BLaER1 treated with 17β-estradiol and CSF1 and Interleukin-3, amounts not matched to agents 10 nM and 100 nM (cell line): ENCODE data around the gene SLC13A1.

ENCODE experiments used
- H3K27ac ChIP-seq, 11 experiments: shearing (Covaris generic); formaldehyde crosslinking; 2 replicates each; pipeline ENCODE4 v1.8.1; 2022
- H3K27me3 ChIP-seq, 11 experiments: shearing (Covaris generic); formaldehyde crosslinking; 2 replicates each; pipeline ENCODE4 v1.8.1; 2022
- H3K36me3 ChIP-seq, 11 experiments: shearing (Covaris generic); formaldehyde crosslinking; 2 replicates each; pipeline ENCODE4 v1.8.1; 2022
- H3K4me1 ChIP-seq, 10 experiments: shearing (Covaris generic); formaldehyde crosslinking; 2 replicates each; pipeline ENCODE4 v1.8.1; 2022
- H3K4me2 ChIP-seq, 11 experiments: shearing (Covaris generic); formaldehyde crosslinking; 2 replicates each; pipeline ENCODE4 v1.8.1; 2022
- H3K4me3 ChIP-seq, 10 experiments: shearing (Covaris generic); formaldehyde crosslinking; 2 replicates each; pipeline ENCODE4 v1.8.1; 2022
- H3K9ac ChIP-seq, 11 experiments: shearing (Covaris generic); formaldehyde crosslinking; 2 replicates each; pipeline ENCODE4 v1.8.1; 2022
- H3K9me3 ChIP-seq, 11 experiments: shearing (Covaris generic); formaldehyde crosslinking; replicated peaks in 1 of 11; 2 replicates each; pipeline ENCODE4 v1.8.1; 2022
- H4K20me1 ChIP-seq, 11 experiments: shearing (Covaris generic); formaldehyde crosslinking; 2 replicates each; pipeline ENCODE4 v1.8.1; 2022
- Cebpa-rat ChIP-seq, 11 experiments: shearing (Covaris generic); IDR thresholded peaks; 2 replicates each; pipeline ENCODE4 v1.8.1; 2022

The SLC13A1 gene

GRCh38 chr7:123198668-123199652, 809 bp downstream of the SLC13A1 start:
- Histone ChIP-seq H3K9ac (no peak overlapping the region), H4K20me1 (no peaks in the 10 kb centered on the region), H3K4me3 (no peak overlapping the region), H3K4me2 (no peak overlapping the region), H3K27me3 (no peaks in the 10 kb centered on the region), H3K36me3 (no peaks in the 10 kb centered on the region), H3K4me1 (no peaks in the 10 kb centered on the region), H3K27ac (no peak overlapping the region), H3K9me3 (no peaks in the 10 kb centered on the region)
- TF ChIP-seq Cebpa-rat (IDR thresholded peaks at IDR 0.05) = no peak

DNA sequence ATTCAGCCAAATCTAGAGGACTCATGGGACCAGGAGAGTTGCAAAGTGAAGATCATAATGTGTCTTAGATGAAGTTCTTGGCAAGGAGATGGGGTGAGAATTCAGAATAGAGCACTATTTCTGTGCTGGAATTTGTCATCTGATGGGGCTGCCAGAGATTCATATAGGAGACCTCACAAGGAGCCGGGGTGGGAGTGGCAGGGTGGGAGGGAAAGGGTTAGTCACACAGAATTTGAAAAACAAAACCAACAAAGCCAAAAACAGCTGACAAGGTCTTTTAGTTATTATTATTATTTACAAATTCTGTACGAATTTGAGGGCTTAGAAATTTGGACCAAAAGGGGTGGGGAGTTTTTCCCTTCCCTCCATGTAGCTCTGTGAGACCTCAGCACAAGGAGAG, 1.7 kb downstream of the SLC13A1 start:
- no peaks in the 10 kb centered on the region for H4K20me1 ChIP-seq
- no peaks in the 10 kb centered on the region for H3K4me1 ChIP-seq
- H3K27ac ChIP-seq = no peak overlapping the region
- H3K4me2 ChIP-seq = no peak overlapping the region
- no peak overlapping the region for H3K4me3 ChIP-seq
- H3K36me3 ChIP-seq = no peaks in the 10 kb centered on the region
- no peak overlapping the region for H3K9ac ChIP-seq
- no peaks in the 10 kb centered on the region for H3K27me3 ChIP-seq
- H3K9me3 ChIP-seq = no peaks in the 10 kb centered on the region
- no peak for TF ChIP-seq Cebpa-rat (IDR thresholded peaks at IDR 0.05)

DNA sequence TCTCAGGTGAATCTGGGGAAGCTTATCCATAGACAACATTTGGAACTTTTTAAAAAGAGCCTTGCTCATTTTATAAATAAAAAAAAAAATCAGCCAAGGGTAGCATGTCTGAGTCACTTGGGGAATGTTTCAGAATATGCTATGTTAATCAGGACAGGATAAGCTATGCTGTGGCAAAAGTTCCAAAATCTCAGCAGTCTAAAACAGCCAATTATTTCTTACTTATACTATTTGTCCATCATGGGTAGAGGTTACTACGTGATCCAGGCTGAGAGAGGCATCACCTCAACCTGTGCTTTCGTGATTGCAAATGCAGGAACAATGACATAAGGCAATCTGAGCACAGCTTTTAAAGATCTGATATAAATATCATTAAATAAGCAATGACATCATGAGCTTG, 6.5 kb downstream of the SLC13A1 start:
- no peaks in the 10 kb centered on the region for H3K36me3 ChIP-seq

DNA sequence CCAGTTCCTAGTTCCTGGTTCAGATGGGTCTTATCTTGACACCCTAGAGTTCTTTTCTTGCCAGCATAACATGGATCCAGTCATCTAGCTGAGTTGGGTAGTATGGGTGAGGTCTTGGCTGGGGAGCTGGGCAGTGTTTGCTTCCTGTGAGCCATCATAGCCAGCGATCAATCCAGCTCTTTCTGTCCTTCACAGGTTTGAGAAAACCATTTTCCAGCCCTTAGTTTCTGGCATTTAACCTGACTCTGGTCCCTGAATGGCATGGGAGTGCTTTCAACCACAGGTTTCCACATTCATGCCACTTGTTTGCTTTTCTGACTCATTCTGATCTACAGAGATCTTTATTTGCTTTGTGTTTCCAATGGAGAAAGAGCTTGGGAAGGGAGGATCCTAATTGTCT, 8.6 kb downstream of the SLC13A1 start:
- no peak overlapping the region for H3K9ac ChIP-seq

More for the DNA sequence above, 6.5 kb downstream of the SLC13A1 start:
- Histone ChIP-seq H3K4me1 (peaks cover 0 to 7% (median 0%) of the 10 kb centered on the region in 10 experiments; a peak in 3 of 20 replicates), H3K4me3 (no peak overlapping the region), H3K9ac (no peak overlapping the region), H3K27me3 (no peaks in the 10 kb centered on the region), H4K20me1 (no peaks in the 10 kb centered on the region), H3K4me2 (no peak overlapping the region), H3K27ac (no peak overlapping the region), H3K9me3 (peaks cover 0 to under 1% (median 0%) of the 10 kb centered on the region in 11 experiments; a peak in 2 of 22 replicates)
- TF ChIP-seq Cebpa-rat (IDR thresholded peaks at IDR 0.05) = no peak

DNA sequence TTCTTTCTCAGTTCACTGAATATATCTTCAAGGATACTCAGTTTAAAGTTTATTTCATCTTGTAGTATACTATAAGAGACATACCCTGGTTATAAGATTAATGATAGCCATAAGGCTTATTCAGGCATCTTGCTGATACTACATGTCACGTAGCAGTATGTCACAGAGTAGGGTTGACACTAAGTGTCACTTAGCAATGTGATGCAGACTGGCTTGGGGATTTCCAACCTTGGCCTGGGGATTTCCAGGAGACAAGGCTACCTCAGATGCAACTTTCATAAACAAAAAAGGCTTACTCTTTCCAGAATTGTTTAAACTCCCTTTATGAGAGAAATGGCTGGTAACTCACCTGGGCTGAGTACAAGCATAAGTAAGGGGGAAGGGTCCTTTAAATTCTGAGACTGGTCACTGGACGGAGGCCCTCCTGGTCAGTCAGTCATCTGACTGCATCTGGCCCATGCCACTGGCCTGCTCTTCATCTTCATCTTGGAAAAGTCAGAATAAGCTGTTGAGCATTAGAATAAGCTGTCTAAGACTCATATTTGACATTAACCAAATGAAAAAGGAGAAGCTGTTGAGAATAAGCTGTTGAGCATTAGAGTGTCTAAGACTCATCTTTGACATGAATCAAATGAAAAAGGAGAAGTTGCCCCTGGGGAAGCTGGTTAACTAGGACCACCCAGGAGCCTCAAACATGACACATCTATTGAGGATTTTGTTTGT, 9.5 kb downstream of the SLC13A1 start:
- Histone ChIP-seq H3K4me2 (peak overlapping the region in 2 of 11 experiments; percentile 21 to 27; a peak in 2 of 22 replicates), H3K4me3 (no peak overlapping the region), H3K4me1 (peaks cover 0 to 7% (median 0%) of the 10 kb centered on the region in 10 experiments; a peak in 3 of 20 replicates), H3K9ac (no peak overlapping the region), H3K36me3 (no peaks in the 10 kb centered on the region), H3K27me3 (no peaks in the 10 kb centered on the region), H3K27ac (peak overlapping the region in 1 of 11 experiments; percentile 34; a peak in 1 of 22 replicates), H3K9me3 (peaks cover 0 to 12% (median 4%) of the 10 kb centered on the region in 11 experiments; a peak in 8 of 22 replicates), H4K20me1 (no peaks in the 10 kb centered on the region)
- no peak for TF ChIP-seq Cebpa-rat (IDR thresholded peaks at IDR 0.05)

More for the DNA sequence above, 8.6 kb downstream of the SLC13A1 start:
- Histone ChIP-seq H3K9me3 (peaks cover 0 to 7% (median 0%) of the 10 kb centered on the region in 11 experiments; a peak in 3 of 22 replicates), H3K27ac (peak overlapping the region in 1 of 11 experiments; percentile 34; a peak in 1 of 22 replicates), H3K4me1 (peaks cover 0 to 7% (median 0%) of the 10 kb centered on the region in 10 experiments; a peak in 3 of 20 replicates), H3K4me3 (no peak overlapping the region), H3K4me2 (no peak overlapping the region), H3K36me3 (no peaks in the 10 kb centered on the region), H4K20me1 (no peaks in the 10 kb centered on the region), H3K27me3 (no peaks in the 10 kb centered on the region)
- no peak for TF ChIP-seq Cebpa-rat (IDR thresholded peaks at IDR 0.05)

- no peak for TF ChIP-seq Cebpa-rat (IDR thresholded peaks at IDR 0.05)
- Histone ChIP-seq H3K36me3 (no peaks in the 10 kb centered on the region), H3K9me3 (peaks cover 0 to 13% (median 4%) of the 10 kb centered on the region in 11 experiments; a peak in 8 of 22 replicates), H3K4me2 (no peak overlapping the region), H3K27ac (no peak overlapping the region), H3K4me3 (no peak overlapping the region), H3K27me3 (no peaks in the 10 kb centered on the region), H3K4me1 (peaks cover 0 to 7% (median 0%) of the 10 kb centered on the region in 10 experiments; a peak in 3 of 20 replicates), H3K9ac (no peak overlapping the region), H4K20me1 (no peaks in the 10 kb centered on the region)
These were observed 14.0 kb downstream of the SLC13A1 start for GRCh38 chr7:123185756-123186155.

GRCh38 chr7:123184271-123184670, 15.5 kb downstream of the SLC13A1 start:
- Histone ChIP-seq H3K9ac (no peak overlapping the region), H3K4me1 (no peaks in the 10 kb centered on the region), H3K4me3 (no peak overlapping the region), H3K4me2 (no peak overlapping the region), H4K20me1 (no peaks in the 10 kb centered on the region), H3K27ac (no peak overlapping the region), H3K27me3 (no peaks in the 10 kb centered on the region), H3K36me3 (no peaks in the 10 kb centered on the region), H3K9me3 (peaks cover 0 to 13% (median 4%) of the 10 kb centered on the region in 11 experiments; a peak in 8 of 22 replicates)
- TF ChIP-seq Cebpa-rat (IDR thresholded peaks at IDR 0.05) = no peak

DNA sequence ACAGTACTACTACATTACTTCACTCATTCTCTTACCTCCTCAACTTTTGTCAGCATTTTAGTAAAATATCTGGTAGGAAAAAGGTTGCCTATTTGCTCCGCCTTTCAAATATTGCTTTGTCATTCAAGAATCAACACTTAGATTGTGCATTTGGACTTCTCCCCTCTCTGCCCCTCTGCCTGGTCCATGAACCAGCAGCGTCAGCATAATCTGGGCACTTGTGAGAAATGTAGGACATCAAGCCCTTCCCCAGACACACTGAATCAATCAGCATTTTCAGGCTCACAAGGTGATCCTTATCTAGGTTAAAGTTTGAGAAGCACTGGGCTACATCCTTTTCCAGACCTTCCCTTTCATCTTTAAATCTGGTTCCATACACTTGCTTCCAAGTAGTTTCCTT, 16.3 kb downstream of the SLC13A1 start:
- H3K4me3 ChIP-seq = no peak overlapping the region
- H3K27ac ChIP-seq = no peak overlapping the region
- peaks cover 0 to 13% (median 4%) of the 10 kb centered on the region in 11 experiments; a peak in 8 of 22 replicates for H3K9me3 ChIP-seq
- no peaks in the 10 kb centered on the region for H4K20me1 ChIP-seq
- H3K4me2 ChIP-seq = no peak overlapping the region
- no peaks in the 10 kb centered on the region for H3K4me1 ChIP-seq
- H3K36me3 ChIP-seq = no peaks in the 10 kb centered on the region
- no peak overlapping the region for H3K9ac ChIP-seq
- TF ChIP-seq Cebpa-rat (IDR thresholded peaks at IDR 0.05) = no peak
- no peaks in the 10 kb centered on the region for H3K27me3 ChIP-seq

- Histone ChIP-seq H3K4me2 (no peak overlapping the region), H3K9me3 (no peaks in the 10 kb centered on the region), H3K9ac (no peak overlapping the region), H3K4me1 (no peaks in the 10 kb centered on the region), H3K27me3 (no peaks in the 10 kb centered on the region), H3K36me3 (no peaks in the 10 kb centered on the region), H4K20me1 (no peaks in the 10 kb centered on the region), H3K27ac (no peak overlapping the region), H3K4me3 (no peak overlapping the region)
- no peak for TF ChIP-seq Cebpa-rat (IDR thresholded peaks at IDR 0.05)
These were observed 22.3 kb downstream of the SLC13A1 start for GRCh38 chr7:123177442-123177841.
